C4-2B (cell line): Measurements from ENCODE around the gene ST3GAL5.

Experiments
- H3K27ac ChIP-seq: fragments of 450-650 bp; 2 replicates; pipeline ENCODE4 v1.5.1; 2017
- ZFX ChIP-seq: fragments of 450-650 bp; IDR thresholded peaks from 2 replicates; pipeline ENCODE4 v1.6.1; 2017
- TF ChIP-seq, protein P1 (sequence below): fragments of 450-650 bp; conservative IDR thresholded peaks from 2 replicates; pipeline ENCODE4 v1.5.1; 2017; ENCODE audit warnings: mild to moderate bottlenecking

ST3GAL5 gene

DNA sequence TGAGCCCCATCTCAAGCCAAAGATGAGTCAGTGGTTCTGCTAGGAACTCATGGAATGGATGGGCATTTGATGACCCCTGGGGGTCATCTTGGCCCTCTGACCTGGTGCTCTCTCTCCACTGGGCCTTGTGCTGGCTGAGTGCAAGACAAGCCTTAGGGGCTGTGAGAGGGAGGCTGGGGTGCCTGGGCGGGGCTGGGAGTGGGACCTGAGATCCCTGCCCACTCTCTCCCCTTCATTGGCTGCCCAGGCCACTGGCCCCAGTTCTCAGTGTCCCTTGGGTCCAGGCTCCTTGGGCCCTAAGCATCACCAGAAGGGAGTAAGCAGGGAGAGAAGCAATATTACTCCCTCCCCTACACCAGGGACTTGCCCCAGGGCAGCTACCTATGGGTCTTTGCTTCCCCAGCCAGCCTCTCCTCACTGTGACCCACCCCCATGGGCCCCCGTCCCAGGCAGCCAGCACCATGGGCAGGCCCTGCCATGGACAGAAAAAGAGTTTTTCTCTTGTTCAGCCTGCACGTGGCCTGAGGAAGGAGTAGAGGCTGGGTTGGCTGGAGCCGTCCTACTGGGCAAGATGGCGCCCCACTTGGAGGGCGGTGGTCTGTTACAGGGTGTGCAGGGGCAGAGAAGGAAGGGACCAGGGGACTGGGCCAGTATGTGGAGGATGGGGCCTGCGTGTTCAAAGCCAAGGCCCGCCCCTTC lies 101.4 kb downstream of the ST3GAL5 start:
- no peak overlapping the region for H3K27ac ChIP-seq
- TF ChIP-seq ZFX = no peak
- TF ChIP-seq, protein P1, sequence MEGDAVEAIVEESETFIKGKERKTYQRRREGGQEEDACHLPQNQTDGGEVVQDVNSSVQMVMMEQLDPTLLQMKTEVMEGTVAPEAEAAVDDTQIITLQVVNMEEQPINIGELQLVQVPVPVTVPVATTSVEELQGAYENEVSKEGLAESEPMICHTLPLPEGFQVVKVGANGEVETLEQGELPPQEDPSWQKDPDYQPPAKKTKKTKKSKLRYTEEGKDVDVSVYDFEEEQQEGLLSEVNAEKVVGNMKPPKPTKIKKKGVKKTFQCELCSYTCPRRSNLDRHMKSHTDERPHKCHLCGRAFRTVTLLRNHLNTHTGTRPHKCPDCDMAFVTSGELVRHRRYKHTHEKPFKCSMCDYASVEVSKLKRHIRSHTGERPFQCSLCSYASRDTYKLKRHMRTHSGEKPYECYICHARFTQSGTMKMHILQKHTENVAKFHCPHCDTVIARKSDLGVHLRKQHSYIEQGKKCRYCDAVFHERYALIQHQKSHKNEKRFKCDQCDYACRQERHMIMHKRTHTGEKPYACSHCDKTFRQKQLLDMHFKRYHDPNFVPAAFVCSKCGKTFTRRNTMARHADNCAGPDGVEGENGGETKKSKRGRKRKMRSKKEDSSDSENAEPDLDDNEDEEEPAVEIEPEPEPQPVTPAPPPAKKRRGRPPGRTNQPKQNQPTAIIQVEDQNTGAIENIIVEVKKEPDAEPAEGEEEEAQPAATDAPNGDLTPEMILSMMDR = no peak
